ENCODE data around the gene KCND3.

DNA sequence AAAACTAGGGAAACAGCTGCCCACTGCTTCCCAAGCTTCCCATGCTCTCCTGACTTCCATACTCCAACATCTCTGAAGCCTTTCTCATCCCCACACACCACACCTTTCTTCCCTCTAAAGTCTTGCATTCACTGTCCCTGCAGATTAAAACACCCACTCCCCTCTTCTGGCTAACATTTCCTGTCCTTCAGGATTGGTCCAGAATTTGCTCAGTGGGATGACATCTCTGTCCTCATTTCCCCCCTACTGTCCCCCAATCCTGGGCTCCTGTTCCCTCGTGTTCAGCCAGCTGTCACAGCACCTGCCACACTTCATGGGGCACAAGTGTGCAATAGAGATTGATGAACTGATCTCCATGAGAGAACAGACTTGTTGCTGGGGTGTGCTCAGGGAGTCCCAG is 82.7 kb downstream of the KCND3 start:
- TF ChIP-seq, protein P1, sequence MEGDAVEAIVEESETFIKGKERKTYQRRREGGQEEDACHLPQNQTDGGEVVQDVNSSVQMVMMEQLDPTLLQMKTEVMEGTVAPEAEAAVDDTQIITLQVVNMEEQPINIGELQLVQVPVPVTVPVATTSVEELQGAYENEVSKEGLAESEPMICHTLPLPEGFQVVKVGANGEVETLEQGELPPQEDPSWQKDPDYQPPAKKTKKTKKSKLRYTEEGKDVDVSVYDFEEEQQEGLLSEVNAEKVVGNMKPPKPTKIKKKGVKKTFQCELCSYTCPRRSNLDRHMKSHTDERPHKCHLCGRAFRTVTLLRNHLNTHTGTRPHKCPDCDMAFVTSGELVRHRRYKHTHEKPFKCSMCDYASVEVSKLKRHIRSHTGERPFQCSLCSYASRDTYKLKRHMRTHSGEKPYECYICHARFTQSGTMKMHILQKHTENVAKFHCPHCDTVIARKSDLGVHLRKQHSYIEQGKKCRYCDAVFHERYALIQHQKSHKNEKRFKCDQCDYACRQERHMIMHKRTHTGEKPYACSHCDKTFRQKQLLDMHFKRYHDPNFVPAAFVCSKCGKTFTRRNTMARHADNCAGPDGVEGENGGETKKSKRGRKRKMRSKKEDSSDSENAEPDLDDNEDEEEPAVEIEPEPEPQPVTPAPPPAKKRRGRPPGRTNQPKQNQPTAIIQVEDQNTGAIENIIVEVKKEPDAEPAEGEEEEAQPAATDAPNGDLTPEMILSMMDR (IDR thresholded peaks at IDR 0.05): no peak
- no peak for TF ChIP-seq POLR2A (IDR thresholded peaks at IDR 0.05)
- no peak for TF ChIP-seq EP300 (IDR thresholded peaks at IDR 0.05)
